Endodermal cell (in vitro differentiated cells): ENCODE measurements around the gene LEF1. TPM values are rescaled to one million over a fixed set of nuclear protein-coding genes. Genes with fewer than 3 reads are reported as not detected.

ENCODE experiments used
- DNase-seq: peaks from one replicate; pipeline ENCODE4 v3.0.0-alpha.2; 2017
- H3K27ac ChIP-seq: 2 replicates; pipeline ENCODE4 v1.5.1; 2013; ENCODE audit warnings: mild to moderate bottlenecking, low read depth, low read length, moderate library complexity
- H3K27me3 ChIP-seq: 2 replicates; pipeline ENCODE4 v1.6.1; 2013; ENCODE audit warnings: mild to moderate bottlenecking, low read length, moderate library complexity; ENCODE audit not compliant: insufficient read depth, control insufficient read depth, poor library complexity, severe bottlenecking
- H3K36me3 ChIP-seq: 2 replicates; pipeline ENCODE4 v1.7.0; 2013; ENCODE audit warnings: mild to moderate bottlenecking, low read length, moderate library complexity; ENCODE audit not compliant: control insufficient read depth, insufficient read depth
- H3K4me1 ChIP-seq: one replicate; pipeline ENCODE4 v1.7.0; 2013; ENCODE audit warnings: low read length; ENCODE audit not compliant: control insufficient read depth, insufficient read depth
- H3K4me3 ChIP-seq: 2 replicates; pipeline ENCODE4 v1.5.1; 2013; ENCODE audit warnings: mild to moderate bottlenecking, low read length, moderate library complexity
- H3K9ac ChIP-seq: 2 replicates; pipeline ENCODE4 v1.6.1; 2013; ENCODE audit warnings: mild to moderate bottlenecking, low read length, moderate library complexity; ENCODE audit not compliant: poor library complexity, severe bottlenecking; ENCODE audit errors: extremely low read depth
- H3K9me3 ChIP-seq: 2 replicates; pipeline ENCODE4 v1.6.1; 2013; ENCODE audit warnings: mild to moderate bottlenecking, low read length, moderate library complexity; ENCODE audit not compliant: control insufficient read depth
- H3K27ac Mint-ChIP-seq: 2 replicates; pipeline ENCODE4 v1.8.0; 2020; ENCODE audit warnings: mixed read lengths
- H3K27me3 Mint-ChIP-seq: 2 replicates; pipeline ENCODE4 v1.8.0; 2021; ENCODE audit warnings: mild to moderate bottlenecking, mixed read lengths; ENCODE audit not compliant: insufficient read depth
- H3K36me3 Mint-ChIP-seq: 2 replicates; pipeline ENCODE4 v1.8.0; 2020; ENCODE audit warnings: low read depth, mixed read lengths
- H3K4me1 Mint-ChIP-seq: 2 replicates; pipeline ENCODE4 v1.8.0; 2020; ENCODE audit warnings: mixed read lengths
- H3K4me3 Mint-ChIP-seq: 2 replicates; pipeline ENCODE4 v1.8.0; 2020; ENCODE audit warnings: mild to moderate bottlenecking, moderate library complexity, mixed read lengths
- H3K9me3 Mint-ChIP-seq: 2 replicates; pipeline ENCODE4 v1.8.0; 2020; ENCODE audit warnings: mild to moderate bottlenecking, mixed read lengths
- CTCF ChIP-seq: fragments of 200-600 bp; sonication (generic); conservative IDR thresholded peaks from 2 replicates; pipeline ENCODE4 v1.5.0; 2021; ENCODE audit warnings: antibody characterized with exemption, mild to moderate bottlenecking
- WGBS, 2 experiments: methylation state at CpG; one replicate each; pipeline versions ENCODE4 v1.1.5 to v1.1.7; 2013; ENCODE audit warnings: missing lambda C conversion rate in 2 of 2, mixed read lengths in 1 of 2; ENCODE audit not compliant: insufficient coverage in 1 of 2, insufficient read length in 1 of 2; 5-methylcytosine and 5-hydroxymethylcytosine counted together
- total RNA-seq, 2 donors: library from RNA; stranded (reverse); fragmentation: NEBNext Ultra II Directional in 1 of 2; extraction: Animal tissue kit (Norgen Biotek cat#: 25700) in 1 of 2; gene quantifications; 2 replicates in 1 of 2; 3 replicates in 1 of 2; pipeline ENCODE4 v1.2.1, GENCODE V29; 2021

The LEF1 gene
- total RNA-seq, 2 donors from 2014 or later = 0.95 to 1.6 TPM

DNA sequence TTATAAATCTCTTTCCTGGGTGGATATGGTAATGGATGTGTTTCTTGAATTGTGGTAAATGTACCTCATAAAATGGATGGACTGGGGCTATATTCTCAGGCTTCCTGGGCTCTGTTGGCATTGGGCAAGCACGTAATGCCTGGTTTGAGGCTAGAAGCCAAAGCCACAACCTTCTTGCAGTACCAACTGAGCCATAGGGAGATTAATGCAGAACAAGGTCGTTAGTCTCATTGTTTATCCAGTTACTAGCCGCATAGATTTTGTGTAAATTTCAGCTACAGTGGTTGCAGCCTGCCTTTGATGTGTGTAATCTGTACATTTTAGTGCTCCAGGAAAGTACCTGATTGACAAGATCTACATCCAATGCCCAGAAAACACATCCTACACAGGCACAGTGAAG lies 7.2 kb upstream of the LEF1 start:
- TF ChIP-seq CTCF = no peak
- 91 to 100% methylated on average over 1 to 3 of the region's 3 CpGs for whole genome bisulfite sequencing, 2 experiments

DNA sequence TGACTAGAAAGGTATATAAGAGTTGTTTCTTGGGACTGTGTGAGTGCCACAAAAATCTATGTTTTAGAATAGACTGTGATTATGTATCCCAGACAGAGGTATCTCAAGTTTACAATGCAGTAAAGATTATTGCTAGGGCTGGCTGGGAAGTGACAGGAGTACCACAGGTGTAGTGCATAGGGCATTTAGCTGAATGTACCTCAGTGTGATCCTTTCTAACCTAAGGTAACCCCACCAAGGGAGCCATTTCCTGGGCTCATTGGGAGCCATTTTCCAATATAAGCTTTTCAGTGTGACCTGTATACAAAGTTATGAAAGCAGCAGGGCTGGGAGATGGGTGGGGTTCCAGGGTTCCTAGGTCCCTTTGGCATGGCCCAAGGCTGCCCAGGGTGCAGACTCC lies 6.1 kb upstream of the LEF1 start:
- Histone ChIP-seq H3K9ac (no peak overlapping the region), H3K36me3 (no peaks in the 10 kb centered on the region), H3K9me3 (no peaks in the 10 kb centered on the region), H3K27ac (no peak overlapping the region), H3K4me1 (peaks cover 8% of the 10 kb centered on the region), H3K27me3 (peaks cover 70% of the 10 kb centered on the region), H3K4me3 (no peak overlapping the region)
- no peaks in the 10 kb centered on the region for H3K36me3 Mint-ChIP-seq
- H3K4me1 Mint-ChIP-seq = peaks cover 17% of the 10 kb centered on the region
- H3K9me3 Mint-ChIP-seq = no peaks in the 10 kb centered on the region
- no peak overlapping the region for H3K4me3 Mint-ChIP-seq
- peaks cover 83% of the 10 kb centered on the region for H3K27me3 Mint-ChIP-seq
- no peak overlapping the region for H3K27ac Mint-ChIP-seq
- DNase-seq = no peak
- TF ChIP-seq CTCF = no peak

More for the DNA sequence above, 7.2 kb upstream of the LEF1 start:
- Mint-ChIP-seq H3K27ac (no peak overlapping the region), H3K4me1 (peaks cover 13% of the 10 kb centered on the region), H3K9me3 (no peaks in the 10 kb centered on the region), H3K4me3 (no peak overlapping the region), H3K36me3 (no peaks in the 10 kb centered on the region), H3K27me3 (peaks cover 82% of the 10 kb centered on the region)
- Histone ChIP-seq H3K9ac (no peak overlapping the region), H3K27me3 (peaks cover 70% of the 10 kb centered on the region), H3K4me1 (peaks cover 8% of the 10 kb centered on the region), H3K27ac (no peak overlapping the region), H3K36me3 (no peaks in the 10 kb centered on the region), H3K9me3 (no peaks in the 10 kb centered on the region), H3K4me3 (no peak overlapping the region)
- DNase-seq = no peak

DNA sequence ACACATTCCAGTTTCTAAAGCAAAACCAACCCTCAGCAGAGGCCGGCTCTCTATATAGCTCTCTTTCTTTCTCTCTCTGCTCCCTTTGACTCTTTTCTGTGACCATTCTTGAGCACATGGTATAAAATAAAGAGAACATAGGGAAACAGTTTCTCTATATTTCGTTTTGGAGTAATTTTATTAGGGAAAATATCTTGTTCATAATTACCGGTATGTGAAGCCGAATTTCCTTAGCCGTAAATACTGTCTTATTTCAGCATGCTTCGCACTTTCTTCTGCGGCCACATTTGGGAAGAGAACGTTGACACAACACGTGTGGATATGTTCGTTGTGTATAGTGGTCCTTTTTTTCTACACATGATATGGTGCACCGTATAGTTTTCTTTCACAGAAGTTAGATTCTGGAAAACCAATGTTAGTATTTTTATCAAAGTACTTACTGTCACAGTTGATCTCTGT lies 4.9 kb upstream of the LEF1 start:
- Histone ChIP-seq H3K27ac (peak overlapping the region; percentile 86), H3K4me3 (peak overlapping the region; percentile 77), H3K9me3 (no peaks in the 10 kb centered on the region), H3K4me1 (peaks cover 8% of the 10 kb centered on the region), H3K36me3 (no peaks in the 10 kb centered on the region), H3K9ac (no peak overlapping the region), H3K27me3 (peaks cover 83% of the 10 kb centered on the region)
- peaks cover 88% of the 10 kb centered on the region for H3K27me3 Mint-ChIP-seq
- 77 to 79% methylated on average over 10 to 11 of the region's 11 CpGs for WGBS, 2 experiments
- no peak for TF ChIP-seq CTCF
- DNase-seq = no peak
- no peaks in the 10 kb centered on the region for H3K36me3 Mint-ChIP-seq
- no peaks in the 10 kb centered on the region for H3K9me3 Mint-ChIP-seq
- H3K4me3 Mint-ChIP-seq = peak overlapping the region; percentile 51
- H3K27ac Mint-ChIP-seq = no peak overlapping the region
- peaks cover 17% of the 10 kb centered on the region for H3K4me1 Mint-ChIP-seq
